Stimulated activated CD4-positive, alpha-beta T cell treated with anti-CD3 and anti-CD28 coated beads, Interleukin-1b, Interleukin-23, amount 100 ng/mL, for 48 hours (primary cell): ENCODE measurements around the gene ZKSCAN5.
"Not testable (repeated sequence)": the region's sequence is repeated elsewhere in the genome, so short reads cannot be mapped to it uniquely, and the experiment has no call there.

Experiments used
- DNase-seq: peaks from one replicate; pipeline ENCODE4 v3.0.0-alpha.2; 2020

ZKSCAN5 gene

GRCh38 chr7:99498546-99498944, 5.9 kb upstream of the ZKSCAN5 start:
- no peak for DNase-seq

GRCh38 chr7:99499371-99499720, 5.1 kb upstream of the ZKSCAN5 start:
- DNase-seq, result no peak

- DNase-seq, result peak; percentile 89
These were observed 4.5 kb upstream of the ZKSCAN5 start, which contains the start of gene ZNF394 for GRCh38 chr7:99499721-99500636. Gene ZNF394, minus strand, starts transcription at chr7:99500281. Its CDS starts 188 bp downstream, at chr7:99500093.

GRCh38 chr7:99500637-99501009, 3.8 kb upstream of the ZKSCAN5 start:
- no peak for DNase-seq

- DNase-seq, result peak; percentile 22
These were observed 3.2 kb upstream of the ZKSCAN5 start for GRCh38 chr7:99501236-99501635.

- DNase-seq, result no peak
These were observed 220 bp upstream of the ZKSCAN5 start for GRCh38 chr7:99504281-99504602.

- DNase-seq, result no peak
These were observed 831 bp downstream of the ZKSCAN5 start for GRCh38 chr7:99505324-99505662.

- no peak for DNase-seq
These were observed 9.6 kb downstream of the ZKSCAN5 start for GRCh38 chr7:99514050-99514449.

- no peak for DNase-seq
These were observed 16.9 kb downstream of the ZKSCAN5 start for GRCh38 chr7:99521399-99521798.

- no peak for DNase-seq
These were observed 21.4 kb downstream of the ZKSCAN5 start for GRCh38 chr7:99525713-99526440.

GRCh38 chr7:99531354-99531765, 26.9 kb downstream of the ZKSCAN5 start:
- no peak for DNase-seq

- no peak for DNase-seq
These were observed 31.2 kb downstream of the ZKSCAN5 start for GRCh38 chr7:99535667-99536066.

- no peak for DNase-seq
These were observed 34.9 kb downstream of the ZKSCAN5 start for GRCh38 chr7:99539213-99539811.

- DNase-seq, result no peak
These were observed 36.1 kb downstream of the ZKSCAN5 start for GRCh38 chr7:99540542-99540941.

- no peak for DNase-seq
These were observed 36.8 kb downstream of the ZKSCAN5 start for GRCh38 chr7:99541212-99541611.

- DNase-seq, result no peak
These were observed 38.7 kb downstream of the ZKSCAN5 start for GRCh38 chr7:99543081-99543671.

GRCh38 chr7:99543916-99544315, 39.5 kb downstream of the ZKSCAN5 start:
- DNase-seq, result no peak

GRCh38 chr7:99545308-99545707, 40.8 kb downstream of the ZKSCAN5 start:
- DNase-seq, result not testable (repeated sequence)

- DNase-seq, result not testable (repeated sequence)
These were observed 45.1 kb downstream of the ZKSCAN5 start for GRCh38 chr7:99549545-99549944.

GRCh38 chr7:99551334-99551733, 46.9 kb downstream of the ZKSCAN5 start:
- no peak for DNase-seq

GRCh38 chr7:99551767-99552463, 47.5 kb downstream of the ZKSCAN5 start, which contains the start of gene FAM200A:
Gene FAM200A, minus strand, starts transcription at chr7:99552114. Its CDS starts 3,707 bp downstream, at chr7:99548407.
- DNase-seq, result peak; percentile 83

- DNase-seq, result no peak
These were observed 48.6 kb downstream of the ZKSCAN5 start for GRCh38 chr7:99553039-99553438.

GRCh38 chr7:99554939-99555338, 50.5 kb downstream of the ZKSCAN5 start:
- DNase-seq, result no peak
